B cell (primary cell): ENCODE data around the gene F12. TPM values are rescaled to one million over a fixed set of nuclear protein-coding genes. Genes with fewer than 3 reads are reported as not detected.

Experiments used
- ATAC-seq: fragments of 200-7000 bp; cut with Tn5 transposase; one replicate; pipeline ENCODE4 v1.10.0; 2021; ENCODE audit warnings: low read depth, mild to moderate bottlenecking, moderate number of reproducible peaks, moderate library complexity
- CTCF ChIA-PET: fragments of 350-600 bp; sonication (Branson Sonifier 250); formaldehyde crosslinking; loops from one replicate; lab custom pipeline; 2021; ENCODE audit warnings: antibody characterized with exemption, inconsistent platforms; lab: Charles Lee
- POLR2A ChIA-PET: fragments of 350-600 bp; sonication (Branson Sonifier 250); formaldehyde crosslinking; loops from one replicate; lab custom pipeline; 2021; ENCODE audit warnings: antibody characterized with exemption; lab: Charles Lee
- DNase-seq: peaks from one replicate; pipeline ENCODE4 v3.0.0; 2013
- H2AFZ ChIP-seq: 2 replicates; pipeline ENCODE4 v1.6.1; 2012; ENCODE audit warnings: mild to moderate bottlenecking, low read depth, low read length; ENCODE audit not compliant: insufficient read depth, poor library complexity, severe bottlenecking
- H3K27ac ChIP-seq, 2 donors: 1 replicate in 1 of 2; 2 replicates in 1 of 2; pipeline ENCODE4 v1.5.1; 2012 to 2013; ENCODE audit warnings: low read length in 2 of 2, mild to moderate bottlenecking in 2 of 2, moderate library complexity in 1 of 2
- H3K27me3 ChIP-seq, 4 experiments: fragments of 200-600 bp in 1 of 4; sonication (generic) in 1 of 4; replicated peaks in 1 of 4; 1 replicate in 2 of 4; 2 replicates in 2 of 4; pipeline versions ENCODE4 v1.6.1 to v1.7.0; 2013 to 2016; ENCODE audit warnings: low read length in 3 of 4, mild to moderate bottlenecking in 2 of 4, mixed read lengths in 1 of 4, moderate library complexity in 1 of 4; ENCODE audit not compliant: insufficient read depth in 4 of 4, control insufficient read depth in 3 of 4; ENCODE audit errors: control extremely low read depth in 1 of 4
- H3K36me3 ChIP-seq, 2 experiments: replicated peaks in 1 of 2; 1 replicate in 1 of 2; 2 replicates in 1 of 2; pipeline versions ENCODE4 v1.6.1 to v1.7.1; 2013; ENCODE audit warnings: low read length in 1 of 2; ENCODE audit not compliant: insufficient read depth in 2 of 2, control insufficient read depth in 1 of 2; ENCODE audit errors: control extremely low read depth in 1 of 2, extremely low read depth in 1 of 2
- H3K4me1 ChIP-seq, 2 donors: fragments of 200-600 bp in 1 of 2; sonication (generic) in 1 of 2; 1 replicate in 1 of 2; 2 replicates in 1 of 2; pipeline versions ENCODE4 v1.5.1 to v1.6.1; 2013 to 2017; ENCODE audit warnings: low read length in 2 of 2; ENCODE audit not compliant: control insufficient read depth in 2 of 2, insufficient read depth in 2 of 2
- H3K4me2 ChIP-seq: replicated peaks from 2 replicates; pipeline ENCODE3; 2012; ENCODE audit warnings: mild to moderate bottlenecking, low read depth, low read length; ENCODE audit not compliant: poor library complexity, severe bottlenecking
- H3K4me3 ChIP-seq, 5 experiments: fragments of 200-600 bp in 1 of 5; sonication (generic) in 1 of 5; 1 replicate in 3 of 5; 2 replicates in 2 of 5; pipeline versions ENCODE4 v1.5.1 to v1.7.0; 2011 to 2016; ENCODE audit warnings: low read length in 4 of 5, mild to moderate bottlenecking in 4 of 5, low read depth in 2 of 5, control low read depth in 1 of 5, moderate library complexity in 1 of 5; ENCODE audit not compliant: insufficient read depth in 1 of 5; ENCODE audit errors: control extremely low read depth in 1 of 5, extremely low read depth in 1 of 5
- H3K79me2 ChIP-seq: fragments of 200-600 bp; sonication (generic); one replicate; pipeline ENCODE4 v1.6.0; 2016; ENCODE audit warnings: low read length; ENCODE audit not compliant: control insufficient read depth, insufficient read depth
- H3K9ac ChIP-seq: fragments of 200-600 bp; sonication (generic); 2 replicates; pipeline ENCODE4 v1.6.1; 2017; ENCODE audit warnings: mild to moderate bottlenecking, low read length, moderate library complexity
- H3K9me3 ChIP-seq, 3 donors: one replicate each; pipeline versions ENCODE4 v1.6.1 to v1.7.1; 2013; ENCODE audit warnings: low read length in 2 of 3; ENCODE audit not compliant: control insufficient read depth in 2 of 3, insufficient read depth in 1 of 3; ENCODE audit errors: control extremely low read depth in 1 of 3
- H4K20me1 ChIP-seq: 2 replicates; pipeline ENCODE4 v1.6.0; 2012; ENCODE audit warnings: mild to moderate bottlenecking, low read length; ENCODE audit not compliant: insufficient read depth, control insufficient read depth, poor library complexity, severe bottlenecking
- H3K27ac Mint-ChIP-seq: one replicate; pipeline ENCODE4 v1.8.0; 2021; ENCODE audit warnings: mixed read lengths
- H3K27me3 Mint-ChIP-seq: one replicate; pipeline ENCODE4 v1.8.0; 2021; ENCODE audit warnings: mixed read lengths
- H3K4me1 Mint-ChIP-seq: one replicate; pipeline ENCODE4 v1.8.0; 2021; ENCODE audit warnings: mixed read lengths
- H3K4me3 Mint-ChIP-seq: one replicate; pipeline ENCODE4 v1.8.0; 2021; ENCODE audit warnings: mixed read lengths
- H3K9me3 Mint-ChIP-seq: one replicate; pipeline ENCODE4 v1.8.0; 2022; ENCODE audit warnings: mixed read lengths; ENCODE audit not compliant: insufficient read depth
- CTCF ChIP-seq: fragments of 200-600 bp; IDR thresholded peaks from one replicate; pipeline ENCODE4 v1.8.0; 2022; ENCODE audit warnings: antibody characterized with exemption, mild to moderate bottlenecking
- EZH2 ChIP-seq: IDR thresholded peaks from 2 replicates; pipeline ENCODE4 v1.6.1; 2012; ENCODE audit warnings: borderline replicate concordance, low read depth, mild to moderate bottlenecking, moderate library complexity, low read length; ENCODE audit not compliant: insufficient read depth, poor library complexity, severe bottlenecking
- WGBS: methylation state at CpG from one replicate; pipeline ENCODE4 v1.1.5; 2013; ENCODE audit warnings: missing lambda C conversion rate; ENCODE audit not compliant: insufficient coverage; 5-methylcytosine and 5-hydroxymethylcytosine counted together
- intact Hi-C: fragments of 100-400 bp; cut with micrococcal nuclease; formaldehyde crosslinking; loops from one replicate; pipeline ENCODE4 v1.10.0; 2022
- polyA plus RNA-seq: library from polyadenylated mRNA; depleted of rRNA; stranded (reverse); fragments of >200 nt; gene quantifications from 2 replicates; pipeline ENCODE4 v1.2.3, GENCODE V29; 2012
- total RNA-seq, 2 donors: library from RNA; stranded (reverse); fragments of 120-200 nt in 1 of 2; gene quantifications; 1 replicate in 1 of 2; 2 replicates in 1 of 2; pipeline versions ENCODE4 v1.2.3 to v1.2.4, GENCODE V29; 2013 to 2022

The F12 gene
- total and polyA plus RNA-seq, 2 donors (not counting 1 experiment from before 2014, with no cell fraction given) = 3.1 TPM; not detected in 1

- no peak overlapping the region for H3K27ac ChIP-seq
- no peaks in the 10 kb centered on the region for H3K27me3 Mint-ChIP-seq
- CTCF ChIA-PET = interaction anchor here (0.6 to 5.5 kb wide), 20 partner anchors 8 to 101 kb away, joined by 3 to 60 read pairs (median 5); partner anchors contain the start of genes LMAN2 and RGS14
- H3K36me3 ChIP-seq = peaks cover 0 to 62% of the 10 kb centered on the region in 2 experiments
- intact Hi-C loops = loop anchor here (2.0 kb wide), 1 partner anchor 13 kb away; the partner anchor contains the start of gene RGS14
- H3K9me3 ChIP-seq = no peaks in the 10 kb centered on the region
- peaks cover 35 to 38% of the 10 kb centered on the region in 2 donors for H3K4me1 ChIP-seq
- peak overlapping the region; percentile 41 for H3K4me3 Mint-ChIP-seq
- peak overlapping the region; percentile 68 for H3K27ac Mint-ChIP-seq
- H4K20me1 ChIP-seq = peaks cover 71% of the 10 kb centered on the region
- H3K4me1 Mint-ChIP-seq = peaks cover 46% of the 10 kb centered on the region
- no peak for DNase-seq
- no peak overlapping the region for H3K9ac ChIP-seq
- H3K9me3 Mint-ChIP-seq = no peaks in the 10 kb centered on the region
- POLR2A ChIA-PET = interaction anchor here (0.8 to 1.4 kb wide), 4 partner anchors 9 to 85 kb away, joined by 3 to 8 read pairs (median 4); partner anchors contain the start of gene LMAN2
- ATAC-seq = no peak
- H3K79me2 ChIP-seq = peaks cover 17% of the 10 kb centered on the region
- H3K4me2 ChIP-seq = peak overlapping the region; percentile 66
- TF ChIP-seq CTCF = no peak
- TF ChIP-seq EZH2 = no peak
- H3K4me3 ChIP-seq = no peak overlapping the region
- no peak overlapping the region for H2AFZ ChIP-seq
- no peaks in the 10 kb centered on the region for H3K27me3 ChIP-seq
- WGBS = 75% methylated on average over 8 of the region's 11 CpGs
These were observed 39.5 kb downstream of the F12 start for GRCh38 chr5:177369645-177370440.
